Measurements from ENCODE around the gene ANKRD11.

The ANKRD11 gene

DNA sequence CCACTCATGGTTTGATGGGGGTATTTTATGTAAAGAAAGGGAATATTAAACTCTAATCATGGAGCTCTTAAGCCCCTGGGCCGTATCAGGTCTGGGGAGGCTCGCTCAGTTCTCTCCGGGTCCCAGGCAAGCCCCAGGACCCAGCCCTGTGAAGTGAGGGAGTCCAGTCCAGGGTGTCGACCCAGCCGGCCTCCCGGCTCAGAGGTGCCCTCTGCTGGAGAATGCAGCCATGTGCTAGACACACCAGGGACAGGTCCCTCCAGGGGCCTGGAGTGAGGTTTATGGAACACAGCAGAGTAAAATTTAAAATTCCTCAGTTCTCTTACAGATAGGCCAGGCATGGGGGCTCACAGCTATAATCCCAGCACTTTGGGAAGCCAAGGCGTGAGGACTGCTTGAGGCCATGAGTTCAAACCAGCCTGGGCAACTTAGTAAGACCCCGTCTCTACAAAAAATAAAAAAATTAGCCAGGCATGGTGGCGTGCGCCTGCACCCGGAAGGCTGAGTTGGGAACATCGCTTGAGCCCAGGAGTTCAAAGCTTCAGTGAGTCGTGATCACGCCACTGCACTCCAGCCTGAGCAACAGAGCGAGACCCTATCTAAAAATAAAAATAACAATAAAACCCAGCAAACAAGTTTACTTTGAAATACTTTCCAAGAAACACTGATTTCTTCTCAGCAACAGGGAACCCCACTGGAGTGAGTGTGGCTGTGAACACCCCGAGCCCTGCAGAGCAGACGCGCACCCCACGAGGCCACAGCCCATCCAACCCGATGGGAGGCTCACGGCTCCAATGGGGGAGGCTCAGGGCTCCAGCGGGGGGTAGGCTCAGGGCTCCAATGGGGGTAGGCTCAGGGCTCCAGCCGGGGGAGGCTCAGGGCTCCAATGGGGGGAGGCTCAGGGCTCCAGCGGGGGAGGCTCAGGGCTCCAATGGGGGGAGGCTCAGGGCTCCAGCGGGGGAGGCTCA is 200.6 kb downstream of the ANKRD11 start:
- H3K9ac ChIP-seq = no peak overlapping the region
- no peak overlapping the region for H2AFZ ChIP-seq
- no peaks in the 10 kb centered on the region for H3K27me3 ChIP-seq (ENCODE audit: control insufficient read depth, insufficient read depth, low read length)
- TF ChIP-seq, protein P1, sequence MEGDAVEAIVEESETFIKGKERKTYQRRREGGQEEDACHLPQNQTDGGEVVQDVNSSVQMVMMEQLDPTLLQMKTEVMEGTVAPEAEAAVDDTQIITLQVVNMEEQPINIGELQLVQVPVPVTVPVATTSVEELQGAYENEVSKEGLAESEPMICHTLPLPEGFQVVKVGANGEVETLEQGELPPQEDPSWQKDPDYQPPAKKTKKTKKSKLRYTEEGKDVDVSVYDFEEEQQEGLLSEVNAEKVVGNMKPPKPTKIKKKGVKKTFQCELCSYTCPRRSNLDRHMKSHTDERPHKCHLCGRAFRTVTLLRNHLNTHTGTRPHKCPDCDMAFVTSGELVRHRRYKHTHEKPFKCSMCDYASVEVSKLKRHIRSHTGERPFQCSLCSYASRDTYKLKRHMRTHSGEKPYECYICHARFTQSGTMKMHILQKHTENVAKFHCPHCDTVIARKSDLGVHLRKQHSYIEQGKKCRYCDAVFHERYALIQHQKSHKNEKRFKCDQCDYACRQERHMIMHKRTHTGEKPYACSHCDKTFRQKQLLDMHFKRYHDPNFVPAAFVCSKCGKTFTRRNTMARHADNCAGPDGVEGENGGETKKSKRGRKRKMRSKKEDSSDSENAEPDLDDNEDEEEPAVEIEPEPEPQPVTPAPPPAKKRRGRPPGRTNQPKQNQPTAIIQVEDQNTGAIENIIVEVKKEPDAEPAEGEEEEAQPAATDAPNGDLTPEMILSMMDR (IDR thresholded peaks at IDR 0.05) = peak; percentile 75
- no peaks in the 10 kb centered on the region for H3K9me3 ChIP-seq (ENCODE audit: control insufficient read depth, low read length)
- no peak overlapping the region for H3K4me2 ChIP-seq (ENCODE audit: low read length)
- H3K79me2 ChIP-seq = peaks cover 19% of the 10 kb centered on the region
- H3K27ac ChIP-seq = no peak overlapping the region
- H3K36me3 ChIP-seq (ENCODE audit: control insufficient read depth, insufficient read depth, low read length) = no peaks in the 10 kb centered on the region
- no peak overlapping the region for H3K4me3 ChIP-seq (ENCODE audit: low read depth, low read length)
- H3K4me1 ChIP-seq = no peaks in the 10 kb centered on the region

DNA sequence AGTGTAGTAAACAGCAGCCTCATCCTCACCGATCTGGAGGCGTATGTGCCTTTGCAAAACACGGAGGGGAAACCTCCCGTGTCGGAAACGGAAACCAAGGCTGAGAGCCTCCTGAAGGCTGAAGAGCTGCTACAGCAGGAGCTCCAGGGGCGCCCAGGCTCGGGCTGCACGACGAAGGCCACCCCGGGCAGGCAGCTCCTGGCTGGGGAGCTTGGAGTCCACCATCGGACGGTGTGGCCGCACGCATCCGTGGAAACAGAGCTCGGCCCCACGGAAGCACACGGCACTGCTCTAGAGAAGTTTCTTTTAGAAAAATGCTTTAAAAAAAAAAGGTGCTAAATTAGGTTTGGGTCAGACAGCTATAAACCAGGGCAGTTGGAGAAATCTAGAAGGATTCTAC is 201.4 kb downstream of the ANKRD11 start:
- TF ChIP-seq, protein P1 (IDR thresholded peaks at IDR 0.05) = no peak
- Histone ChIP-seq H3K9ac (no peak overlapping the region), H3K4me1 (no peaks in the 10 kb centered on the region), H3K27me3 (ENCODE audit: control insufficient read depth, insufficient read depth, low read length) (no peaks in the 10 kb centered on the region), H3K79me2 (peaks cover 12% of the 10 kb centered on the region), H3K27ac (no peak overlapping the region), H2AFZ (no peak overlapping the region), H3K36me3 (ENCODE audit: control insufficient read depth, insufficient read depth, low read length) (no peaks in the 10 kb centered on the region), H3K4me2 (ENCODE audit: low read length) (no peak overlapping the region), H3K9me3 (ENCODE audit: control insufficient read depth, low read length) (no peaks in the 10 kb centered on the region), H3K4me3 (ENCODE audit: low read depth, low read length) (no peak overlapping the region)

DNA sequence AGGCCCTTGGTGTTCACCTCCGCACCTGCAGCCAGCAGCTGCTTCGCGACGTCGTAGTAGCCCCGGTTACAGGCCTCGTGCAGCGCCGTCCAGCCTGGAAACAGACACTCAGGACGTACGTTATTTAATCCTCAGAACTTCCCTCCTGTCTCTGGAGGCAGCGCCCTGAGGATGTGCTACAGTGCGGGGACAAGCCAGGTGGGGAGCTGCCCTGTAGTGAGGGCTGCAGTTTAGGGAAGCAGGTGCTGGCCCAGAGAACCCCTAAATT is 201.8 kb downstream of the ANKRD11 start:
- H3K27ac ChIP-seq = no peak overlapping the region
- no peak overlapping the region for H3K4me3 ChIP-seq (ENCODE audit: low read depth, low read length)
- no peak overlapping the region for H2AFZ ChIP-seq
- H3K27me3 ChIP-seq (ENCODE audit: control insufficient read depth, insufficient read depth, low read length) = no peaks in the 10 kb centered on the region
- no peak overlapping the region for H3K9ac ChIP-seq
- no peaks in the 10 kb centered on the region for H3K4me1 ChIP-seq
- no peak overlapping the region for H3K4me2 ChIP-seq (ENCODE audit: low read length)
- H3K36me3 ChIP-seq (ENCODE audit: control insufficient read depth, insufficient read depth, low read length) = no peaks in the 10 kb centered on the region
- peaks cover 10% of the 10 kb centered on the region for H3K79me2 ChIP-seq
- TF ChIP-seq, protein P1 (IDR thresholded peaks at IDR 0.05) = no peak
- no peaks in the 10 kb centered on the region for H3K9me3 ChIP-seq (ENCODE audit: control insufficient read depth, low read length)

DNA sequence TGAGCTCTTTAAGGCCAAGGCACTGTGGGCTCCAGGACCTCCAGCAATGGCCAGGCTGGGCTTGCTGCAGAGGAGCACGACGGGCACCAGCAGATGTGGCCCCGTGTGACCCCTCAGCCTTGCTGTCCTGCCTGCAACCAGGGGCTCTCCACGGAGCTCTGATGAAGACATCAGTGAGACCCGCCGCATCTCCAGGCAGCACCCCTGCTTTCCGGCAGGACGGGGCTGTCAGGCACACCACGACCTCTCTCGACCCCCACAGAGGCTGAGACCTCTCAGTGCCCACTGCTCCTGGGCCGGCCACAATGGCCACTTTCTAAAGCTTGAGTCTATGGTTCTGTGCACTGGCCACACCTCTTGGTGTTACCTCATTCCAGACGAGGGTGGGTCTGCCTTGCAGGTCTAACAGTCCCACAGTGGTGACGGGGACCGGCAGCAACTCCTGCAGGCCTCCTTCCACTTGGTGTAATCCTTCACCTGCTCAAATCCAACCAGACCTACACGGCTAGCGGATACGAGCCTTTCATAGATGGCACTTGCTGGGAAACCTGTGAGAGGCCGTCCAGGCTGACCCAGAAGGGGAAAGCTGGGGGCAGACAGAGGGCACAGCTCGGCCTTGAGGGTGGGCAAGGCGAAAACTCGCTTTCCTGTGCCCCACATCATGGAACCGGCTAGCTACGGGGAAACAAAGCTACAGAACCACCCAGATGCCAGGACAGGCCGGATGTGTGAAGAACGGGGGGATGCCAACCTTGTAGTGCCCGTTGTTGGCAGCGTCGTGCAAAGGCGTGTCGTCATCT is 202.4 kb downstream of the ANKRD11 start:
- H3K4me3 ChIP-seq (ENCODE audit: low read depth, low read length) = no peak overlapping the region
- H3K4me2 ChIP-seq (ENCODE audit: low read length) = no peak overlapping the region

More for the DNA sequence above, 202.4 kb downstream of the ANKRD11 start:
- Histone ChIP-seq H3K4me1 (no peaks in the 10 kb centered on the region), H3K36me3 (ENCODE audit: control insufficient read depth, insufficient read depth, low read length) (no peaks in the 10 kb centered on the region), H3K27me3 (ENCODE audit: control insufficient read depth, insufficient read depth, low read length) (no peaks in the 10 kb centered on the region), H3K27ac (no peak overlapping the region), H3K9ac (no peak overlapping the region), H3K9me3 (ENCODE audit: control insufficient read depth, low read length) (no peaks in the 10 kb centered on the region), H3K79me2 (peaks cover 10% of the 10 kb centered on the region), H2AFZ (no peak overlapping the region)
- TF ChIP-seq, protein P1 (IDR thresholded peaks at IDR 0.05) = no peak

All from parathyroid adenoma (tissue), 2 donors.